Cardiac muscle cell (in vitro differentiated cells and primary cell): Measurements from ENCODE around the gene KLHL21. TPM values are rescaled to one million over a fixed set of nuclear protein-coding genes. Genes with fewer than 3 reads are reported as not detected.
A peak's percentile ranks its signal among the peaks of the same experiment; 100 is the strongest.

ENCODE experiments used
- DNase-seq, 2 donors: peaks; one replicate each; pipeline versions ENCODE4 v3.0.0 to v3.0.0-alpha.2; 2010 to 2017; ENCODE audit warnings: low read depth in 1 of 2, low spot score in 1 of 2
- H3K27ac ChIP-seq: fragments of 200-600 bp; sonication (generic); 2 replicates; pipeline ENCODE4 v1.5.1; 2016
- H3K27me3 ChIP-seq: fragments of 200-600 bp; sonication (generic); 2 replicates; pipeline ENCODE4 v1.6.0; 2016; ENCODE audit warnings: control low read depth
- H3K36me3 ChIP-seq: fragments of 200-600 bp; sonication (generic); 2 replicates; pipeline ENCODE4 v1.5.1; 2016; ENCODE audit warnings: control low read depth
- H3K4me1 ChIP-seq: fragments of 200-600 bp; sonication (generic); 2 replicates; pipeline ENCODE4 v1.8.1; 2017; ENCODE audit warnings: low read depth, mild to moderate bottlenecking, mixed run types
- H3K4me3 ChIP-seq: fragments of 200-600 bp; sonication (generic); 2 replicates; pipeline ENCODE4 v1.5.1; 2016; ENCODE audit warnings: mild to moderate bottlenecking
- H3K9me3 ChIP-seq: fragments of 200-600 bp; sonication (generic); 2 replicates; pipeline ENCODE4 v1.5.1; 2017; ENCODE audit warnings: low read depth, mild to moderate bottlenecking, control low read depth
- CTCF ChIP-seq: IDR thresholded peaks from 2 replicates; pipeline ENCODE4 v1.5.1; 2012; ENCODE audit warnings: low read depth, mild to moderate bottlenecking, low read length
- polyA plus RNA-seq: library from polyadenylated mRNA; unstranded; fragments of >200 nt; fragmentation: Nextera tagmentation; extraction: Ambion mirVana; gene quantifications from 2 replicates; pipeline ENCODE4 v1.2.1, GENCODE V29; 2016
- total RNA-seq: library from RNA; depleted of rRNA; stranded (reverse); fragments of >200 nt; gene quantifications from 2 replicates; pipeline ENCODE4 v1.2.3, GENCODE V29; 2016

Gene KLHL21
- total and polyA plus RNA-seq, 2 experiments from 2014 or later: 40.6 to 90.5 TPM

GRCh38 chr1:6622396-6623152, 19.9 kb upstream of the KLHL21 start:
- no peak for DNase-seq
- peak overlapping the region; percentile 92 for H3K27ac ChIP-seq
- no peak overlapping the region for H3K4me3 ChIP-seq
- no peak for TF ChIP-seq CTCF
- H3K36me3 ChIP-seq: peaks cover 30% of the 10 kb centered on the region
- H3K9me3 ChIP-seq: no peaks in the 10 kb centered on the region
- no peaks in the 10 kb centered on the region for H3K4me1 ChIP-seq
- H3K27me3 ChIP-seq: no peaks in the 10 kb centered on the region

- H3K27ac ChIP-seq: peak overlapping the region; percentile 92
Observed at GRCh38 chr1:6621429-6622391, 19.0 kb upstream of the KLHL21 start.

GRCh38 chr1:6619045-6619444, 16.4 kb upstream of the KLHL21 start:
- TF ChIP-seq CTCF: no peak
- H3K4me3 ChIP-seq: no peak overlapping the region
- H3K27ac ChIP-seq: no peak overlapping the region
- no peaks in the 10 kb centered on the region for H3K27me3 ChIP-seq
- no peaks in the 10 kb centered on the region for H3K4me1 ChIP-seq
- no peaks in the 10 kb centered on the region for H3K9me3 ChIP-seq
- peaks cover 30% of the 10 kb centered on the region for H3K36me3 ChIP-seq
- no peak for DNase-seq

More at GRCh38 chr1:6621429-6622391, 19.0 kb upstream of the KLHL21 start:
- Histone ChIP-seq H3K4me3 (no peak overlapping the region), H3K27me3 (no peaks in the 10 kb centered on the region), H3K4me1 (no peaks in the 10 kb centered on the region), H3K36me3 (peaks cover 30% of the 10 kb centered on the region), H3K9me3 (no peaks in the 10 kb centered on the region)
- TF ChIP-seq CTCF: no peak
- DNase-seq: no peak

GRCh38 chr1:6614929-6615785, 12.5 kb upstream of the KLHL21 start:
- TF ChIP-seq CTCF: no peak
- H3K4me3 ChIP-seq: peak overlapping the region; percentile 98
- peak overlapping the region; percentile 79 for H3K27ac ChIP-seq
- H3K4me1 ChIP-seq: peaks cover 7% of the 10 kb centered on the region
- no peaks in the 10 kb centered on the region for H3K9me3 ChIP-seq
- H3K36me3 ChIP-seq: peaks cover 17% of the 10 kb centered on the region
- DNase-seq: no peak
- no peaks in the 10 kb centered on the region for H3K27me3 ChIP-seq
